NCI-H2196 (cell line): ENCODE measurements around the gene VRK1.
A peak's percentile ranks its signal among the peaks of the same experiment; 100 is the strongest.
"Not testable (repeated sequence)": the region's sequence is repeated elsewhere in the genome, so short reads cannot be mapped to it uniquely, and the experiment has no call there.

ENCODE experiments used
- DNase-seq: peaks from one replicate; lab custom pipeline; 2025; ENCODE audit not compliant: unreplicated experiment; lab: John Stamatoyannopoulos, UW

Gene VRK1, protein sequence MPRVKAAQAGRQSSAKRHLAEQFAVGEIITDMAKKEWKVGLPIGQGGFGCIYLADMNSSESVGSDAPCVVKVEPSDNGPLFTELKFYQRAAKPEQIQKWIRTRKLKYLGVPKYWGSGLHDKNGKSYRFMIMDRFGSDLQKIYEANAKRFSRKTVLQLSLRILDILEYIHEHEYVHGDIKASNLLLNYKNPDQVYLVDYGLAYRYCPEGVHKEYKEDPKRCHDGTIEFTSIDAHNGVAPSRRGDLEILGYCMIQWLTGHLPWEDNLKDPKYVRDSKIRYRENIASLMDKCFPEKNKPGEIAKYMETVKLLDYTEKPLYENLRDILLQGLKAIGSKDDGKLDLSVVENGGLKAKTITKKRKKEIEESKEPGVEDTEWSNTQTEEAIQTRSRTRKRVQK

DNA sequence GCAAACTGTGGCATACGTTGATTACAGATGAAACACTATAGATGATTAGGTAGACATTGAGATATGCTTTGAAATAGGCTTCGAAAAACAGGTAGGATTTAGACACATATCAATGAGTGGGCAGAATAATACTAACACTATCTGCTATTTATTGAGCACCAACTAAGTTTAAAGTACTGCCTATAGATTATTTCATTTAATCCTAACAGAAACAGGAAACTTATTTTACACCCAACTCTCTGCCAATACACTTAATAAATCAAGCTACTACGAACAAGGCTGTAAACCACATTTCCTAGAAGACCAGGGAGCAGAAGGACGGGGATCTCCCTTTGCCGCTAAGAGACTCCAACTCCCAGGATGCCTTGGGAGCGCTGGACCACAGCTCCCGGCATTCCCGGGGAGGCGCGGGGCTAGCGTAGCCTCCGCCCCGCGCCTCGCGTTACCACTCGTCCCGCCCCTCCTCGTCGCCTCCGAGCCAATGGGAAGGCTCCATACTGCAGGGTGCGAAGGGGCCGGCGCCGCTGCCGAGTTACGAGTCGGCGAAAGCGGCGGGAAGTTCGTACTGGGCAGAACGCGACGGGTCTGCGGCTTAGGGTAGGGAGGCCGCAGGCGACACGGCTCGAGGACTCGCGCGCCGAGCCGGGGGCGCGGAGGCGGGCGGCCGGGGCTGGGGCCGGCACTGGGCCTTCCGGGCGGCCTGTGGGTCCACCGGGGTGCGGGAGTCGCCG, at the start of gene VRK1:
Gene VRK1, plus strand, starts transcription at position 532 of the 731 bp plus-strand sequence. CDS start 36,090 bp downstream, outside the sequence.
- peak; percentile 90 for DNase-seq

DNA sequence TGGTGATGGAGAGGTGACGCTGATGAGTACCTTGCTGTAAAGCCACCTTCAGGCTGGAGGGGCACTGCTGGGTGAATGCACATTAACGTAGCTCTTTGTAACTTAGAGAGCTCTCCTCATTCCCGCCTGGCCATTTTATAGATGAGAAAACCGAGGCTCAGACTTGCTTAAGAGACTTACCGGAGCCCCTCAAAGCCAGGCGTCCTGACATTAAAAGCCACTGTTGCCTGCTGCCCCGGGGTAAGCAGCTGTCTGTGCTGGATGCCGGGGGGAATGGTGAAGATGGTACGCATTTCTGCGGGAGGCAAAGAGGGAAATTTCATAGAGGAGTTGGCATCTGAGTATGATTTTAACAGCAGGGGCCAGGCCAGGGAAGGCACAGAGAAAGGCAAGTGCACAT, 49.6 kb upstream of the VRK1 start:
- DNase-seq, result no peak

DNA sequence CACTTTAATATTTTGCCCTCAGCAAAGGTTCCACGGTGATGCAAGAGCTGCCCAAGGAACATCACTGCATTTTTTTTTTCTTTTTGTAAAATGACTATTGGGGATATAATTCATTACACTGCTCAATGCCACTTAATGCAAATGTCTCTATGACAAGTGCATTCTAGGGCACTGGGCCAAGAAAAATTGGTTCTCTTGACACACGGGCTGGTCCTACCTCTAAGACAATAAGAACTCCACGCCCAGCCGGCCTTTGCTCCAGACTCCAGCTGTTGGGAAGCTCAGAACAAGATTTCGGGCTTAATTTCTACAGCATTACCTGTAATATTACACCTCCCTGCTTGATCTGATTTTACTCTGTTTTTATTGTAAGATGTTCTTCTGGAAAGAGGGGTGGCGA, 48.8 kb upstream of the VRK1 start:
- DNase-seq, result no peak

DNA sequence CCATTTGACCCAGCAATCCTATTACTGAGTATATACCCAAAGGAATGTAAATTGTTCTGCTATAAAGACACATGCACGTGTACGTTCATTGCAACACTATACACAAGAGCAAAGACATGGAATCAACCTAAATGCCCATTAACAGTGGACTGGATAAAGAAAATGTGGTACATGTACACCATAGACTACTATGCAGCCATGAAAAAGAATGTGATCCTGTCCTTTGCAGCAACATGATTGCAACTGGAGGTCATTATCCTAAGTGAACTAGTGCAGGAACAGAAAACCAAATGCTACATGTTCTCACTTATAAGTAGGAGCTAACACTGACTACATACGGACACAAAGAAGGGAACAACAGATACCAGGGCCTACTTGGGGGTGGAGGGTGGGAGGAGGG, 45.7 kb upstream of the VRK1 start:
- no peak for DNase-seq

DNA sequence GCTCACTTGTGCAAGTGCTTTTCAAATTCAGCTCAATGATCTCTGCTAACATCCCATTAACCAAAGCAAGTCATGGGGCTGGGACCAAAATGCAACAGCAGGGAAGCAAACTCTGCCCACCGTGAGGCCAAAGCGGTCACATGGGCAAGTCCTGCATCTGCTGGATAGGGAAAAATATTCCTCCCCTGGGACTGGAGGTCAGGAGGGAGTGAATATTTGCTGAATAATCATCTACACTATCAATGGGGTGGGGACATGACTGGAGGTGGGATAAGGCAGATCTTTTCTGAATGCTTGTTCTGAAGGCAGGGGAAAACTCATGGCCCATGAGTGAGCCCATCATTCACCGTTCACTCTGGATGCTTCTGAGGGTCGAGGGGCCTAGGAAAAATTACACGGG, 45.1 kb upstream of the VRK1 start:
- no peak for DNase-seq

DNA sequence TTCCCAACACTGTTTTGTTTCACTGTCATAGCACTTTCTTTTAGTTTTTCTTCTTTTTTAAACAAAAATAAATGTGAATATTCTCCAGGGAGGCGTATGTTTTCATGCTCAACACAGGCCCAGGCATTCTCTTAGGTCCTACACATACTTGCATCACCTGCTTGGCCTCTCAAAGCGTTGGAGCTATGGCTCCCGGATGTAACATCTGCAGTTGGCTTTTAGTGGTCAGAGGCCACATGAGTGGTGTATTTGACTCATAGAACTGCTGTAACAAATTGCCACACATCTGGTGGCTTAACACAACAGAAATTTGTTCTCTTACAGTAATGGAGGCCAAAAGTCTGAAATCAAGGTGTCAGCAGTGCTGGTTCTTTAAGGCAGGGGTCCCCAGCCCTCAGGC, 44.6 kb upstream of the VRK1 start:
- no peak for DNase-seq

DNA sequence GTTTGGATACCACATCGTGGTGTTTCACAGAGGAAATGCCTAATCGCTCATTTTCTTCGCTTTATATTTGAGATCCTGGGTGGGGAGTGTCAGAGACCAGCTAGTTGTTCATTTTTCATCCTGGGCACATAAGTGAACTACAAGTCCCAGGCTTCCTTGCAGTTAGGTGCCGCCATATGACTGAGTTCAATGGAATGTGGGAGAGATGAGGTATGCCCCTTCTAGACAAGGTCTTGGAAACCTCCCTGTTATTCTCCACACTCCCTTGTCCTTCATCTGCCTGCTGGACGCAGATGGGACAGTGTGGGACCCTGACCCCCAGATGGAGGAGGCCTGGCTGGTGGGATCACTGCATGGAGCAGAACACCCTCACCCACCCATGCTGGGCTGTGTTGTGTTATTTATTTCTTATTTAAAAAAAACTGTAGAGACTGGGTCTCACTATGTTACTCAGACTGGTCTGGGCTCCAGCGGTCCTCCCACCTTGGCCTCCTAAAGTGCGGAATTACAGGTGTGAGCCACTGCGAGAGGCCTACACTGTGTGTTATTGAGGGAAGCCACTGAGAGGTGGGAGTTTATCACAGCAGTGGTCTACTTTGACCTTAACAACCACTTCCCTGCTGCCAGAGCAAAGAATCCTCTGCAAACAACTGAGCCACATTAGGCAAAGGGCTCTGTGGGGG, 42.9 kb upstream of the VRK1 start:
- no peak for DNase-seq

DNA sequence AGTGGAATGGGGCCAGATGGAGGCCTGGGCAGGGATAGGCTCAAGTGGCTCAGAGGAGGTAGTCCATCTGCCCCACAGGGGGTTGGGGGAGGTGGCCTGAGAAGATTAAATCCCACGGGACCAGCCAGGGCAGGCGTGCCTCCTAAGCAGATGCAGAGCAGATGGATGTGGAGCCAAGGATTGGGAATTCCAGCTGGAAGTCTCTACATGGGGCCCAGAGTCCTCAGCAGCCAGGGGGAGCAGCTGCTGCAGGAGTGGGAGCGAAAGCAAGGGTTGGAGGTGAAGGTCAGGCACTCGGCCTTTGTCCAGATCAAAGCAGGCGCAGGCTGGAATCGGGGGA, 42.4 kb upstream of the VRK1 start:
- DNase-seq, result no peak

DNA sequence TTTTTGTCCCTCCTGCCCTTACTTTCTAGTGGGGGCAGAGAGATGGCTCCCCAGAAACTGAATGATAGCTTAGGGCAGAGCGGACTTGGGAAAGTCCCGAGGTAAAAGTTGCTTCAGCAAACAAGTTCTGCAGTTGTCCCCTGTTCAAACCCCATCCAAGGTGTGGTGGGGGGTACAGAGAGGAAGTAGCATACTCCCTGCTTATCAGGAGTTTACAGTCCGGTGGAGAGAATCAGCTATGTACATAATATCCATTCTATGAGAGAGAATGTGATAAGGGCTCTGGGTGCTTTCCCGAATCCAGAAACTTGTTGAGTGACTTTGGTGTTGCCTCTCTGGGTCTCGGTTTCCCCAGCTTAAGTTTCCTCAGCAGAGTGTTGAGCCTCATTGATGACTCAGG, 40.4 kb upstream of the VRK1 start:
- DNase-seq, result no peak

DNA sequence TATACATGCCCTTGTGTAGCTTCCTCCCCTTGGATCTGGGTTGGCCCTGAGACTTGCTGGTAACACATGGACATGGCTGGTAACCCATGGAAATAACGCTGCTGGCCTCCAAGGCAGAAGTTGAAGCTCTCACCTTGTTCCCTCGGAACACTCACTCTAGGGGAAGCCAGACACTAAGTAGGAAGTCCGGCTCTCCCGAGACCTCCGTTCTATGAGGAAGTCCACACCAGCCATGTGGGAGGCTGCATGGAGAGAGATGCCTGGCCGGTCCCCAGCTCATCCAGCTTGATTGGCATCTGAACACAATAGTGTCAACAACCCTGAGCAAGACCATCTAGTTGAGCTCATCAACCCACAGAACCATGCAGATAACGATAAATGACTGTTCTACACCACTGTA, 39.7 kb upstream of the VRK1 start:
- no peak for DNase-seq

DNA sequence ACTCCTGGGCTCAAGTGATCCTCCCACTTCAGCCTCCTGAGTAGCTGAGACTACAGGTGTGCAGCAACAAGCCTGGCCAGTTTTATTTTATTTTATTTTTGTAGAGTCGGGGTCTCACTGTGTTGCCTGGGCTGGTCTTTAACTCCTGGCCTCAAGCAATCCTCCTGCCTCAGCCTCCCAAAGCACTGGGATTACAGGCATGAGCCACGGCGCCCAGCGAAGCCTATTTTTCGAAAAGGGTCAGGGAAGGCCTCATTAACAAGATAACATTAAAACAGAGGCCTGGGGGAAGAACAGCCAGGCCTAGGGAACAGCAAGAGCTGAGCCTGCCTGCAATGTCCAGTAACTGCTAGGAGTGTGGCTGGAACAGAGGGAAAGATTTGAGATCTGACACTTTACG, 36.1 kb upstream of the VRK1 start:
- no peak for DNase-seq

DNA sequence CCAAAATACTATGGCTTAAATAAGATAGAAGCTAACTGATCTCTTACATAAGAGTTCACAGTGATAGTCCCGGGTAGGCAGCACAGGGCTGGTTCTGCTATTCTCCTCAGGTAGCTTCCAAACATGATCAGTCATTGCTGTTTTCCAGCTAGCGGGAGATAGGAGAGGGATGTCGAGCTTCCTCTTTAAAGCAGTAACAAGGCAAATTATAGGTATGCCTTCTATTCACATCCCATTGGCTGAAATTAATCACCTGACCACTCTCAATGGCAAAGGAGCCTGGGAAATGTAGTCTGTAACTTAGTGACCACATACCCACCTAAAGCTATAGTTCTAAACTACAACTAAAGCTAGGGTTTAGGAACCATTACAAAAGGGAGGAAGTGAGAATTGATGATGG, 34.5 kb upstream of the VRK1 start:
- peak; percentile 26 for DNase-seq

DNA sequence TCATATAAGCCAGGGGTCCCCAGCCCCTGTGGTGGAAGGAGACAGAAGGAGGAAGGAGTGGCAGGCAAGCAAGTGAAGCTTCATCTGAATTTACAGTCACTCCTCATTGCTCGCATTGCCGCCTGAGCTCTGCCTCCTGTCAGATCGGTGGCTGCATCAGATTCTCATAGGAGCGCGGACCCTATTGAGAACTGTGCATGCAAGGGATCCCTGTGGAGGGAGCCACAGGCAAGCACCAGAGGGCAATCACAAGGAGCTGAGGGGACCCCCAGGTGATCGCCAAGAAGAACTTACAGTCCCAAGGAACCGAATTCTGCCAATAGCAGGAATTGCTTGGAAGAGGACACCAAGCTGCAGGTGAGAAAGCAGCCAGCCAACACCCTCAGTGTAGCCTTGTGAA, 33.2 kb upstream of the VRK1 start:
- no peak for DNase-seq

DNA sequence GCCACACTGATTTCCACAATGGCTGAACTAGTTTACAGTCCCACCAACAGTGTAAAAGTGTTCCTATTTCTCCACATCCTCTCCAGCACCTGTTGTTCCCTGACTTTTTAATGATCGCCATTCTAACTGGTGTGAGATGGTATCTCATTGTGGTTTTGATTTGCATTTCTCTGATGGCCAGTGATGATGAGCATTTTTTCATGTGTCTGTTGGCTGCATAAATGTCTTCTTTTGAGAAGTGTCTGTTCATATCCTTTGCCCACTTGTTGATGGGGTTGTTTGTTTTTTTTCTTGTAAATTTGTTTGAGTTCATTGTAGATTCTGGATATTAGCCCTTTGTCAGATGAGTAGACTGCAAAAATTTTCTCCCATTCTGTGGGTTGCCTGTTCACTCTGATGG, 32.0 kb upstream of the VRK1 start:
- DNase-seq, result not testable (repeated sequence)

DNA sequence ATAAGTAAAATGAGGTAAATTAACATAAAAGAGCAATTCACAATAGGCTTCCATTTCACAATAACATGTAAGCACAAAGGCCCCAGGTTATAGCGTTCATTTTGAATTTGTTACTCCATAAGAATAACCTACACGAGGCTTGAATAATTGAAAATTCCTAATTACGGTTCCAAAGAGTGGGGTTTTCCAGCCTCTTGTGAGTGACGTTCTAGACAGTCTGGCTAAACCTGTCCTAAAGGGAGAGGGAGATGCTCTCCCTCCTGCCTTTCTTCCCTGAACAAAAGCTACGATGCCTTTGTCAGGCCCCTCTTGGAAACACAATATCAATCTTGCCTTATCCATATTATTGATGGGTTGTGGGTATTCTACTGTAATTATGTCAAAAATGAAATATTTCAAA, 24.3 kb upstream of the VRK1 start:
- DNase-seq, result no peak

DNA sequence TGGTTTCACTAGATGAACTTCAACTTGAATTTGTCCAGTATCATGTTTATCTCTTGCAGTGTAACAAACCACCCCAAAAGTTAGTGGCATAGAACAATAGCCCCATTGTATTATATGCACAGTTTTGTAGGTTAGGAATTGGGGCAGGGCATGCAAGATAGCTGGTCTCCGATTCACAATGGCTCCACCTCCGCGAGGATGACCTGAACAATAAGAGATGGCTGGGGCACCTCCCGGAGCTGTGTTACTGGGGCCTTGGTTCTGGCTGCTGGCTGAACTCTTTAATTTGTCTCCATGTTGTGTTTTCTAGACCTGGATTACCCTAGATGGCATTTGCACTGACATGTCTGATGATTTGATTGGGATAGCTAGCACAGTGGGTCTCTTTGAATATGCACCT, 20.4 kb upstream of the VRK1 start:
- no peak for DNase-seq

DNA sequence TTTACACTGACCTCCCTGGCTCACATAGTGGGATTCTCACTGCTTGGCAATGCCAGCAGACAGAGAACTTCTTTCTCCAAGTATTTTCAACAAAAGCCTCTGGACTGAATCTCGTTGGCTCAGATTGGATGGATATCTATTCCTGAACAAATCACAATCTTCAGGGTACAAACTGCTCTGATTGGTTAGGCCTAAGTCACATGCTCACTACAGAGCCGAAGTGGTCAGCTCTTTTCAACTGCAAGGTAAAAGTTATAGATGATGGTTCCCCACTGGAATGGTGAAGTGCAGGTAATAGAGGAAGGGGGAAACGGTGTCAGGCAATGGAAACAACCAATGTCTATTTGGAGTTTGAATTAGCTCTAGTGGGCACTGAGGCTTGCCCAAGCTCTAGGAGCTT, 16.7 kb upstream of the VRK1 start:
- DNase-seq, result no peak

DNA sequence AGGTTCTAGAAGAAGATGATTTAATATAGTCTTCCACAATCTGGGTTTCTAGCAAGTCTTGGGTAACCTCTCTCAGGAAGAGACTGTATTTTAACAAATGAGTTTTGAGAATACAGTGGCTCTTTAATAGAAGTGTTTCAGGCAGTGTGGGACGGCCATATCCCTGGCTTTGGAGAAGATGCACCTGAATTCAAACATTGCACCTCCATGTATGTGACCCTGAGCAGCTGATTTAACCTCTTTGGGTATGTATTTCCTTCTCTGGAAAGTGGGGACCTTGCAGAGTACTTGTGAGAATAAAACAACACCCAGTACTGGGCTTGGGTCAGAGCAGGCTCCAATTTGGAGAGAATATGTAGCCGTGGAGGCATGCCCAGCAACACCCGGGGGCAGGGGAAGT, 15.8 kb upstream of the VRK1 start:
- no peak for DNase-seq

DNA sequence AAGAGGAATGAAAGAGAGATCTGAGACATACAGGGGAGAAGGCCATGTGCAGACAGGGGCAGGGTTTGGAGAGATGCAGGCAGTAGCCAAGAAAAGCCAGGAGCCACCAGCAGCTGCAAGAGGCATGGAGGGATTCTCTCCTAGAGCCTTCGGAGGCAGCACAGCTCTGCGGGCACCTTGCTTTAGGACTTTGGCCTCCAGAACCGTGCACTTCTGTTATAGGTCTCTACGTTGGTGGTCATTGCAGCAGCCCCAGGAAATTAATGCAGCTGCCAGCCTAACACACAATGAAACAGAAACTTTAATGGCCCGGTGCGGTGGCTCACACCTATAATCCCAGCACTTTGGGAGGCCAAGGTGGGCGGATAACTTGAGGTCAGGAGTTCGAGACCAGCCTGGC, 14.7 kb upstream of the VRK1 start:
- no peak for DNase-seq

DNA sequence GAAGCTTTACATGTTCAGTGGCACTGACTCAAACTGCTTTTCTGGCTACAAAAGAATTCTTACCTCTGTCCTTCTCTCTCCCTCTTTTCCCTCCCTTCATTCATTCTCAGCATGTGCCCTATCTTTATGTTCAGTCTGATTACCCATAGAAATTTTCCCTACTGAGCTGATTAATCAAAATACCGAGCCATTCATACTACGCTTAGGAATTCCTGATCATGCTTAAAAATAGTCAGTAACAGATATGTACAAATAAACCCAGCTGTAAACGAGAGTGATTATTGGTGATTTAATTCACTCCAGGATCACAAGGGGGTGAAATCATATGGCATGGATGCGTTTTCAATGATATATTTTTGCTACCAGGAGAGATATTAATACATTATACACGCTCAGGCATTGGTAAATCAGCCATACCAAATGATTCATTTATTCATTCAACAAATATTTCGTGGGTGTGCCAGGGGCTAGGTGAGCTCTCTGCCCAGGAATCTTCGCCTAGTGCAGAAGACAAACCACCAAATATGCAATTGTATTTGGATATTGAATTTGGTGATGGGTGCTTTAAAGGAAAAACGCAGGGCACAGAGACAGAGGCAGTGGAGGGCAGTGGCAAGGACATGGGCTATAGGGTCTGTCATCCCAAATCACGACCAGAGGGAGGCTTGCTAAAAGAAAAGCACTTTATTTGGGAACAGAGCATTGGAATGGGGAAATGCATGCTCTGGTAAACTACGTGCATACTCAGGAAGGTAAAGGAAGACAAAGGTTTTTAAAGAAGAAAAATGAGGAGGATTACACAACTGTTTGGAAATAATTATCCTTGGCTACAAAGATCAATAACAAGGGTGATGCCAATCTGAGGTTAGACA, 13.9 kb upstream of the VRK1 start:
- DNase-seq, result no peak

DNA sequence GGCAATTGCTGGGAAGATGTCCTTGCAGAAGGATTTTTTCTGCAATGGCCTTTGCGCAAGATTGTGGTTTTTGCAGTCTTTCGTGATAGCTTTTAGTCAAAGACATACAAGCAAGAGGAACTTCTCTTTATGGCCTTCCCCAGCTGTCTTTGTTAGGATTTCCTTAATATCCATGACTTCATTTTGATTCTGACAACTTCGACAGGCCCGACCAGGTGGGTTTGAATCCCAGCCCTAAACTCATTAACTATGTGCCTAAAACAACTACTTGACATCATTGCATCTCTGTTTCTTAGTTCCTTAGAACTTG, 13.3 kb upstream of the VRK1 start:
- DNase-seq, result no peak
